GM10248 (cell line): ENCODE measurements around the gene DFFB.

Experiments
- CTCF ChIA-PET: fragments of 300-600 bp; sonication (Branson Sonifier 250); formaldehyde crosslinking; extraction: SDS; loops from one replicate; lab custom pipeline; 2021; ENCODE audit warnings: antibody characterized with exemption; lab: Yijun Ruan, JAX
- POLR2A ChIA-PET: fragments of 350-650 bp; sonication (Branson Sonifier 250); formaldehyde crosslinking; extraction: SDS; loops from one replicate; lab custom pipeline; 2020; ENCODE audit warnings: antibody characterized with exemption; lab: Yijun Ruan, JAX
- DNase-seq: peaks from one replicate; pipeline ENCODE4 v3.0.0; 2012; ENCODE audit errors: extremely low spot score
- CTCF ChIP-seq: IDR thresholded peaks from 2 replicates; pipeline ENCODE4 v1.5.1; 2012; ENCODE audit warnings: mild to moderate bottlenecking, low read depth; ENCODE audit errors: extremely low read depth, missing control alignments, control extremely low read depth

Gene DFFB

DNA sequence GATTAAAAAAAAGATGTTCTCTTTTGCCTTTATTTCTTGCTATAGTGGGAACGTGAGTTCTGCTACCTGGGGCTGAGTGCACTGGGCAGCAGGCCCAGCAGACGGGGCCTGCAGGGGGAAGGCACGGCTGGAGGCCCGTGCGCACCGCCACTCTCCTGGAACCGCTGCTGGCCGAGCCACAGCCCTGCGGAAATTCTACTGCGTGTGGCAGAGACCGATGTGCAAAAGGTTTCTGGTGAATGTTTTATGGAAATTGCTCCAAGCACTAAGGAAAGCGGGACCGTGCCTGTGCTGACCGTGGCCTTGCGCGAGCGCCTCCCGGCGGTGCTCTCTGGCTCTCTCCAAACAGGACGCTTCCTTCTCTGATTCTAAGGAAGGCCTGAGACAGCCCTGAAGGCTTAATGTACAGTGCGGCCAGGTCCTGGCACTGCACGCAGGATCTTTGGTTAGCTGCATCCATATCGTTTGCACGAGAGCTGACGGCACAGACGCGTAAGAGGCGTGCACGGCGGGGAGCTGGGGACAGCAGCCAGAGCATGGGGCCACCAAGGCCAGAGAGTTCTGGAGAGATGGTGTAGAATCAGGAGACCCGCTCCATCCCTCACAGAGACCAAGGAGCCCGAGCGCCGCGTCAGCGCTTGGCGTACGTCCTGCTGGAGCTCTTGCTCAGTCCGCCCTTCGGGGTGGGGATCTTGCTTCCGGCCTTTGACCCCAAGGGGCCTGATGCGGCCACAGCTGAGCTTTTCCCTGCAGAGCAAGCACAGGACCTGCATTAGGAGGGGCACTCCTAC lies 42.3 kb upstream of the DFFB start:
- CTCF ChIA-PET = no interaction called here
- no peak for TF ChIP-seq CTCF
- no peak for DNase-seq
- POLR2A ChIA-PET = no interaction called here

DNA sequence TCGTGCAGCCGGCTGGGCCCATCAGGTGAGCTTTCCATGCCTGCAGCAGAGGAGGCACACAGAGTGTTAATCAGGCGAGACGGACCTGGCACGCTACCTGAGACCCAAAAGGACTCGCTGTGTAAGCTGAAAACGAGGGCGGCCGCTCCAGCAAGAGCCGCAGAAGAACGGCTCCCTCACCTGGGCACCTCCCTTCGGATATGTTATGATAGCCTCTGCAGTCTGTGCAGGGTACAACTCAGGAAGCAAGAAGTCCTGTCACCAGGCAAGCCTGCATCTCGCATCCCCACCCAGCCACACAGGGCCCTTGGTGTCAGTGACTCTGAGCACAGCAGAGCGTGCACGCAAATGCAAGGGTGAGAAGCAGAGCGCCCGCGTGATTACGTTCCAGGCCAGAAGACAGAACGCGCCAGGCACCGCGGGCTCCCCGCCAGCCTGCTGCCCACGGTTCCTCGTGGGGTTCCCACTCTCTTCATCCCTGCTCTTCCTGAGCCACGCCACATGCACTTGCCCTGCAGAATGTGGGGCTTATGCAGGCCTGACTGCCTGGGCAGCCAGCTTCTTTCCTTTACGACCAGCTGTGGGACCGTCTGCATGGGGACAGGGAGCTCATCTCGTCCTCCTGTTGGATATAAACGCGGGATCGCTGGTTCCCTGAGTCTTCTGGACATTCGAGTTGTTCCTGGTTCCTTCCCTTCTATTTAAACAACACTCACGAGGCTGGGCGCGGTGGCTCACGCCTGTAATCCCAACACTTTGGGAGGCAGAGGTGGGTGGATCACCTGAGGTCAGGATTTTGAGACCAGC lies 40.7 kb upstream of the DFFB start:
- no peak for TF ChIP-seq CTCF
- POLR2A ChIA-PET = no interaction called here
- DNase-seq = no peak
- CTCF ChIA-PET = no interaction called here

GRCh38 chr1:3817138-3817740 lies 40.0 kb upstream of the DFFB start:
- DNase-seq = no peak
- TF ChIP-seq CTCF = no peak
- ChIA-PET POLR2A (no interaction called here), CTCF (no interaction called here)

GRCh38 chr1:3817821-3818597 lies 39.3 kb upstream of the DFFB start:
- POLR2A ChIA-PET = no interaction called here
- DNase-seq = no peak
- CTCF ChIA-PET = no interaction called here
- TF ChIP-seq CTCF = no peak

DNA sequence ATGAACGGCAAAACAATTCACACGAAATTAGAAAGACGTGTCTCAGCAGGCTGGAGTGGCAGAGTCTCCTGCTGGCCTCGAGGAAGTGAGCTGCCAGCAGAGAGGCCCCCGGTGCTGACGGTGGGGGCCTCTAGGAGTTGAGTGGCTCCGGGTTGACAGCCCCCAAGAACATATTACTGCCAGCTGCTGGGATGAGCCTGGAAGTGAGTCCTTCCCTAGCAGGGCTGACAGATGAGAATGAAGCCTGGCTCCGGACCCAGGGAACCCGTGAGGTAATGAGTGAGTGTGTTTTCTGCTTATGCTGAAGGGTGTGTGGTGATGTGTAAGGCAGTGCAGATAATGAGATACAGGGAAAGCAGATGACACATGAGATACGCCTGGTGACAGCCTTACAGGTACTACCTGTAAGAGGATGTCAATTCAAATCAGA lies 37.5 kb upstream of the DFFB start:
- POLR2A ChIA-PET = no interaction called here
- CTCF ChIA-PET = no interaction called here
- no peak for TF ChIP-seq CTCF
- no peak for DNase-seq

DNA sequence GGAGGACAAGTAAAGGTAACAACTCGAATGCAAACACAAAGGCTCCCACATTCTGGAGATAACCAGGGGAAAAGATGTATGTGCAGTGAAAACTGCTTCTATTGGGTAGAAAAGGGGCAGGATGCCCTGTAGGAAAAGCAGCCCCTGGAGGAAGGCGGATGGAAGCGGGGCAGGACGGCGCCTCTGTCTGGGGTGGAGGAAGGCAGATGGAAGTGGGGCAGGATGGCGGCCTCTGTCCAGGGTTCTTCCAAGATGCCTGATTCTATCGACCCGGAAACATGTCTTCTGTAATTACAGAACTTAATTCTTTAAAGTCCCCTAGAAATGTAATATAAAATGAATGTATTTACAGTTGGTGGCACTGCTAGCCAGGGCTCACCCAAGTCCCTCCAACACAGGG lies 37.0 kb upstream of the DFFB start:
- no peak for TF ChIP-seq CTCF
- DNase-seq = no peak
- ChIA-PET POLR2A (no interaction called here), CTCF (no interaction called here)
